HL-60 (cell line): Measurements from ENCODE around the gene CPVL.

Experiments
- DNase-seq, 2 experiments: peaks; one replicate each; pipeline ENCODE4 v3.0.0-alpha.2; 2010 to 2020; ENCODE audit warnings: low read depth in 1 of 2, low spot score in 1 of 2
- H3K27ac ChIP-seq: fragments of 250-450 bp; sonication (Bioruptor Pico); replicated peaks from 2 replicates; pipeline ENCODE4 v1.5.1; 2020; ENCODE audit warnings: mild to moderate bottlenecking, moderate library complexity
- H3K27me3 ChIP-seq: fragments of 250-450 bp; sonication (Bioruptor Pico); 2 replicates; pipeline ENCODE4 v1.5.1; 2021; ENCODE audit warnings: mild to moderate bottlenecking, moderate library complexity; ENCODE audit not compliant: insufficient read depth, poor library complexity, severe bottlenecking
- H3K4me3 ChIP-seq: replicated peaks from 2 replicates; pipeline ENCODE4 v1.5.1; 2011; ENCODE audit warnings: mild to moderate bottlenecking, control low read depth, low read length; ENCODE audit not compliant: insufficient read depth
- GABPA ChIP-seq: IDR thresholded peaks from 2 replicates; pipeline ENCODE4 v1.6.1; 2012; ENCODE audit warnings: low read depth
- POLR2AphosphoS5 ChIP-seq: IDR thresholded peaks from 2 replicates; pipeline ENCODE4 v1.6.1; 2012; ENCODE audit warnings: low read depth
- SPI1 ChIP-seq: IDR thresholded peaks from 2 replicates; pipeline ENCODE4 v1.6.1; 2012; ENCODE audit warnings: low read depth, mild to moderate bottlenecking, borderline replicate concordance
- TF ChIP-seq, protein P1 (sequence below): IDR thresholded peaks from one replicate; pipeline ENCODE4 v1.5.1; 2011; ENCODE audit warnings: low read length, control low read depth, inconsistent platforms; ENCODE audit not compliant: insufficient read depth
- TF ChIP-seq, protein P2 (sequence below): IDR thresholded peaks from 2 replicates; pipeline ENCODE4 v1.6.1; 2012; ENCODE audit warnings: low read depth; ENCODE audit not compliant: insufficient replicate concordance

Gene CPVL

GRCh38 chr7:29019387-29019786 lies 127.0 kb downstream of the CPVL start:
- H3K27ac ChIP-seq: no peak overlapping the region
- H3K4me3 ChIP-seq: no peak overlapping the region
- TF ChIP-seq POLR2AphosphoS5: no peak
- TF ChIP-seq GABPA: no peak
- TF ChIP-seq, protein P1, sequence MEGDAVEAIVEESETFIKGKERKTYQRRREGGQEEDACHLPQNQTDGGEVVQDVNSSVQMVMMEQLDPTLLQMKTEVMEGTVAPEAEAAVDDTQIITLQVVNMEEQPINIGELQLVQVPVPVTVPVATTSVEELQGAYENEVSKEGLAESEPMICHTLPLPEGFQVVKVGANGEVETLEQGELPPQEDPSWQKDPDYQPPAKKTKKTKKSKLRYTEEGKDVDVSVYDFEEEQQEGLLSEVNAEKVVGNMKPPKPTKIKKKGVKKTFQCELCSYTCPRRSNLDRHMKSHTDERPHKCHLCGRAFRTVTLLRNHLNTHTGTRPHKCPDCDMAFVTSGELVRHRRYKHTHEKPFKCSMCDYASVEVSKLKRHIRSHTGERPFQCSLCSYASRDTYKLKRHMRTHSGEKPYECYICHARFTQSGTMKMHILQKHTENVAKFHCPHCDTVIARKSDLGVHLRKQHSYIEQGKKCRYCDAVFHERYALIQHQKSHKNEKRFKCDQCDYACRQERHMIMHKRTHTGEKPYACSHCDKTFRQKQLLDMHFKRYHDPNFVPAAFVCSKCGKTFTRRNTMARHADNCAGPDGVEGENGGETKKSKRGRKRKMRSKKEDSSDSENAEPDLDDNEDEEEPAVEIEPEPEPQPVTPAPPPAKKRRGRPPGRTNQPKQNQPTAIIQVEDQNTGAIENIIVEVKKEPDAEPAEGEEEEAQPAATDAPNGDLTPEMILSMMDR: no peak
- TF ChIP-seq, protein P2, sequence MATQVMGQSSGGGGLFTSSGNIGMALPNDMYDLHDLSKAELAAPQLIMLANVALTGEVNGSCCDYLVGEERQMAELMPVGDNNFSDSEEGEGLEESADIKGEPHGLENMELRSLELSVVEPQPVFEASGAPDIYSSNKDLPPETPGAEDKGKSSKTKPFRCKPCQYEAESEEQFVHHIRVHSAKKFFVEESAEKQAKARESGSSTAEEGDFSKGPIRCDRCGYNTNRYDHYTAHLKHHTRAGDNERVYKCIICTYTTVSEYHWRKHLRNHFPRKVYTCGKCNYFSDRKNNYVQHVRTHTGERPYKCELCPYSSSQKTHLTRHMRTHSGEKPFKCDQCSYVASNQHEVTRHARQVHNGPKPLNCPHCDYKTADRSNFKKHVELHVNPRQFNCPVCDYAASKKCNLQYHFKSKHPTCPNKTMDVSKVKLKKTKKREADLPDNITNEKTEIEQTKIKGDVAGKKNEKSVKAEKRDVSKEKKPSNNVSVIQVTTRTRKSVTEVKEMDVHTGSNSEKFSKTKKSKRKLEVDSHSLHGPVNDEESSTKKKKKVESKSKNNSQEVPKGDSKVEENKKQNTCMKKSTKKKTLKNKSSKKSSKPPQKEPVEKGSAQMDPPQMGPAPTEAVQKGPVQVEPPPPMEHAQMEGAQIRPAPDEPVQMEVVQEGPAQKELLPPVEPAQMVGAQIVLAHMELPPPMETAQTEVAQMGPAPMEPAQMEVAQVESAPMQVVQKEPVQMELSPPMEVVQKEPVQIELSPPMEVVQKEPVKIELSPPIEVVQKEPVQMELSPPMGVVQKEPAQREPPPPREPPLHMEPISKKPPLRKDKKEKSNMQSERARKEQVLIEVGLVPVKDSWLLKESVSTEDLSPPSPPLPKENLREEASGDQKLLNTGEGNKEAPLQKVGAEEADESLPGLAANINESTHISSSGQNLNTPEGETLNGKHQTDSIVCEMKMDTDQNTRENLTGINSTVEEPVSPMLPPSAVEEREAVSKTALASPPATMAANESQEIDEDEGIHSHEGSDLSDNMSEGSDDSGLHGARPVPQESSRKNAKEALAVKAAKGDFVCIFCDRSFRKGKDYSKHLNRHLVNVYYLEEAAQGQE: no peak
- no peak for TF ChIP-seq SPI1
- no peak for DNase-seq
- peaks cover 3% of the 10 kb centered on the region for H3K27me3 ChIP-seq

DNA sequence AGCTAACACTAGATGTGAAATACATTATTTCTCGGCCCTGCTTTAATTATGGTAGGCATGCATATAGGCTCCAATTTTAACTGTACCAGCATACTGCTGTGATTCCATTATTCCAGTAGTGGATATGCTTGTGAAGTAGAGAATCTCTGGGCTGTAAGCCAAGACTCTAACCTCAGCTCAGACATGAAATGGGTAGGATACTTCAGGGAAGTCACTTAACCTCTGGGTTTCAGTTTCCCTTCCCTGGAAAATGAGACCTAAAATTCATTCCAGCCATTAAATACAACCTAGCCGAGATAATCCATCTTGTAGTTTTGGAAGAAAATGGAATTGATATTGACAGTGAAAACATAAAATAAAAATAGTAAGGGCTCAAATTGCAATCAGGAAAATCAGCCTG lies 128.6 kb downstream of the CPVL start:
- Histone ChIP-seq H3K4me3 (no peak overlapping the region), H3K27ac (no peak overlapping the region), H3K27me3 (peaks cover 3% of the 10 kb centered on the region)
- TF ChIP-seq, protein P1: no peak
- TF ChIP-seq SPI1: no peak
- no peak for TF ChIP-seq POLR2AphosphoS5
- TF ChIP-seq, protein P2: no peak
- no peak for TF ChIP-seq GABPA
- no peak for DNase-seq

DNA sequence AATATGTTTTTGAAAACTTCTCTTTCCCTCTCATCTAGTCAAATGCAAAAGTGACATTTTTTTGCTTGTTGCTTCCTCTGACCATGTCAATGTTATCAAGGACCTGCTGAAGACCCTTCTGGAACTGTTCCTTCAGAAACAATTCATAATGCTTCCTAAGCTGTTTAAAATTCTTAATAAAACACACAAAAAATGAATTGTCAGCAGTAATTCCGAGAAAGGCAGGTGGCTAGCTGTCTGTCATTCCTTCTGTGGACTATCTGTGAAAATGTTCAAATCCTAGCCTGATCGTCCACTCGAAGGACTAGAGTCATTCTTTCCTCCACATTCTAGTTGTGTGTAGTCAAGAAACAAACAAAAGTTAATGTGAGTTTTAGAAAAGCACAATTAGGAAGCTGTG lies 131.6 kb downstream of the CPVL start:
- Histone ChIP-seq H3K4me3 (no peak overlapping the region), H3K27ac (no peak overlapping the region), H3K27me3 (peaks cover 3% of the 10 kb centered on the region)
- TF ChIP-seq GABPA: no peak
- no peak for DNase-seq

- no peak overlapping the region for H3K27ac ChIP-seq
- no peak overlapping the region for H3K4me3 ChIP-seq
- TF ChIP-seq SPI1 (no peak), POLR2AphosphoS5 (no peak), GABPA (no peak)
- TF ChIP-seq, protein P1: no peak
- TF ChIP-seq, protein P2: no peak
- no peak for DNase-seq
- H3K27me3 ChIP-seq: peaks cover 3% of the 10 kb centered on the region
Observed at GRCh38 chr7:29013931-29014330, 132.4 kb downstream of the CPVL start.
